Ovary (tissue), 9 donors: Measurements from ENCODE around the gene TNK1. TPM values are rescaled to one million over a fixed set of nuclear protein-coding genes. Genes with fewer than 3 reads are reported as not detected.

ENCODE experiments used
- DNase-seq, 5 donors: peaks; one replicate each; pipeline ENCODE4 v3.0.0-alpha.2; 2019 to 2020
- H3K27ac ChIP-seq, 2 donors: fragments of 200-600 bp; one replicate each; pipeline versions ENCODE4 v1.5.1 to v1.8.0; 2019 to 2022
- H3K27me3 ChIP-seq: fragments of 200-600 bp; one replicate; pipeline ENCODE4 v1.8.0; 2022
- H3K36me3 ChIP-seq: fragments of 200-600 bp; sonication (generic); one replicate; pipeline ENCODE4 v1.5.1; 2019
- H3K4me1 ChIP-seq: one replicate; pipeline ENCODE4 v1.8.1; 2013; ENCODE audit warnings: mild to moderate bottlenecking, moderate library complexity; ENCODE audit not compliant: insufficient read depth
- H3K4me3 ChIP-seq: fragments of 200-600 bp; sonication (generic); one replicate; pipeline ENCODE4 v1.5.1; 2017
- H3K9me3 ChIP-seq, 2 donors: fragments of 200-600 bp in 1 of 2; sonication (generic) in 1 of 2; one replicate each; pipeline versions ENCODE4 v1.5.1 to v1.8.1; 2013 to 2019; ENCODE audit warnings: mild to moderate bottlenecking in 1 of 2, moderate library complexity in 1 of 2
- CTCF ChIP-seq, 3 donors: fragments of 450-650 bp in 2 of 3; fragments of 200-600 bp in 1 of 3; IDR thresholded peaks; one replicate each; pipeline versions ENCODE4 v1.5.1 to v1.8.0; 2016 to 2022; ENCODE audit warnings: antibody characterized with exemption in 3 of 3, mild to moderate bottlenecking in 1 of 3
- EP300 ChIP-seq: sonication (generic); formaldehyde crosslinking; IDR thresholded peaks from one replicate; pipeline ENCODE4 v1.6.1; 2017; ENCODE audit warnings: antibody characterized with exemption
- POLR2A ChIP-seq: fragments of 450-650 bp; IDR thresholded peaks from one replicate; pipeline ENCODE4 v1.6.1; 2017; ENCODE audit warnings: antibody characterized with exemption, mild to moderate bottlenecking, moderate library complexity
- WGBS, 3 donors: extraction: QIAGEN DNeasy Blood & Tissue Kit in 1 of 3; methylation state at CpG; one replicate each; pipeline versions ENCODE4 v1.1.5 to v1.1.7; 2013 to 2017; 5-methylcytosine and 5-hydroxymethylcytosine counted together
- intact Hi-C, 4 donors: fragments of 100-400 bp; cut with DNase I; formaldehyde crosslinking; loops; one replicate each; pipeline versions ENCODE4 v1.11.0 to v1.15.1; 2022 to 2023
- polyA plus RNA-seq, 2 donors: library from polyadenylated mRNA; stranded (reverse); fragments of 200-250 nt in 1 of 2; fragments of 350-450 nt in 1 of 2; fragmentation: Illumina TruSeq in 1 of 2; extraction: RNeasy Lipid Tissue Mini Kit (QIAGEN cat#74804) in 1 of 2; gene quantifications; one replicate each; pipeline ENCODE4 v1.2.3, GENCODE V29; 2013 to 2014
- total RNA-seq, 7 donors: library from RNA; depleted of rRNA in 2 of 7; stranded (reverse); fragments of >200 nt in 2 of 7; fragmentation: NEBNext Ultra II Directional in 3 of 7; extraction: Animal tissue kit (Norgen Biotek cat#: 25700) in 3 of 7; gene quantifications; one replicate each; pipeline versions ENCODE4 v1.1.0 to v1.2.4, GENCODE V29; 2016 to 2023
- donor health status: DM: no; HTN: no; CAD: no; lungs with moderate emphysema.
- donor health status: DM: no; HTN: no; CAD: no.
- donor health status: Bipolar disorder and iron deficiency.
- donor health status: DM: yes; HTN: yes; CAD: no.
- donor health status: DM: no; HTN: no; CAD: no.
- donor health status: DM: yes; HTN: yes; CAD: no.

Gene TNK1
- total and polyA plus RNA-seq, 9 donors = 0.85 to 8.3 (median 5.7) TPM

DNA sequence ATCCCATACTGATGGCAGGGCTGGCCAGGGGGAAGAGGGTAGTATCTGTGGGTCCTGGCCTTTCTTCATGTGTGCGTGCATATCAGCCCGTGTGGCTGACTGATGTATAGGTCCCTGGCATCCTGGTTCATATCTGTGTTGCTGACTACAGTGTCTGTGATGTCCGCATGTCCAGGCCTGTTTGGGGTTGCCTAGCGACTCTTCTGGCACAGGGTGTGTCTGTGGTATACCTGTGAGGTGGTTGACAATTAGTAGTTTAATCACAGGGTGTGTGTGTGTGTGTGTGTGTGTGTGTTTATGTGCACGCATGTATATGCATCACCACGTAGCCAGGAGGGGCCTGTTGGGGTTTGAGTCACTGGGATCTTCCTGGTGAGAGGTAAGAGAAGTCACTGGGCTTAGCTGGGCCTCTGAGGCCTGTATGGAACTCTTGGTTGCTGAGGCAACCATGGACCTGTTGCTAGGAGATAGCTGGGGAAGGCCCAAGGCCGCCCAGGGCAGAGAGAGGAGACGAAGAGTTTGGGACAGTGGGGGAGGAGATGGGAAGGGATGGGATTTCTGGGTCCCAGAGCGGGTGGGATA lies 26.5 kb upstream of the TNK1 start:
- Histone ChIP-seq H3K4me3 (no peak overlapping the region), H3K27ac (no peak overlapping the region), H3K36me3 (no peaks in the 10 kb centered on the region), H3K27me3 (no peaks in the 10 kb centered on the region), H3K9me3 (no peaks in the 10 kb centered on the region), H3K4me1 (peaks cover 11% of the 10 kb centered on the region)
- TF ChIP-seq POLR2A = no peak
- TF ChIP-seq CTCF (IDR thresholded peaks at IDR 0.05) = no peak
- no peak for TF ChIP-seq EP300
- DNase-seq = peak in 2 of 5 donors; percentile 33 to 41
- intact Hi-C loops = loop anchor here in 3 of 4 donors (2.0 to 10.0 kb wide), 5 partner anchors 80 to 210 kb away; partner anchors contain the start of genes TMEM102 (in 3 of the 3), FGF11 (in 2 of the 3), SENP3 (in 2 of the 3) and TNFSF13 (in 1 of the 3)
- WGBS, 3 donors = 60 to 68% (median 64%) methylated on average over 9 of the region's 9 CpGs

- Histone ChIP-seq H3K9me3 (no peaks in the 10 kb centered on the region), H3K27me3 (no peaks in the 10 kb centered on the region), H3K4me3 (no peak within 1 kb of the TSS), H3K4me1 (peaks cover 10% of the 10 kb centered on the region), H3K27ac (no peak within 1 kb of the TSS), H3K36me3 (no peaks in the 10 kb centered on the region)
- 63 to 67% (median 67%) methylated on average over 10 of the region's 10 CpGs for WGBS, 3 donors
- no peak for TF ChIP-seq POLR2A
- no peak for TF ChIP-seq CTCF (IDR thresholded peaks at IDR 0.05)
- TF ChIP-seq EP300 = no peak
- DNase-seq = peak in 4 of 5 donors; percentile 35 to 62 (median 52)
- intact Hi-C loops = loop anchor here in 3 of 4 donors (2.0 to 10.0 kb wide), 4 partner anchors 80 to 210 kb away; partner anchors contain the start of genes TMEM102 (in 3 of the 3), FGF11 (in 2 of the 3), SENP3 (in 1 of the 3) and TNFSF13 (in 1 of the 3)
Measured at GRCh38 chr17:7355053-7355452, 25.8 kb upstream of the TNK1 start, which contains the start of gene TMEM95. TMEM95 (plus strand) TSS chr17:7355156; CDS start chr17:7355205, 49 bp downstream.

DNA sequence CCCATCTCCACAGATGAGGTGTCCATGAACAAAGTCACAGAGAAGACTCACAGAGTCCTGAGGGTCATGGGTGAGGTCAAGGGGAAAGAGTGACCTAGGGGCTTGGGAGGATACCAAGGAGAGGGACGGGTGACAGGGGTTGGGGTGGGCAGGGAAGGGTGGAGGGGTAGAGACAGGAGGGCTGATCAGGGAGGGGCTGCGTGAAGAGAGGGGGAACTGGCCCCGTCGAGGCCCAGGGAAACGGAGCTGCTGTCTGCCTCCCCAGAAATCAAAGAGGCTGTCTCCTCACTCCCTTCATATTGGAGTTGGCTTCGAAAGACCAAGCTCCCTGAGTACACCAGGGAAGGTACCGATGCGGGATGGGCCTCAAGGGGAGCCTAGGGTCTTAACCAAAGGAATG lies 25.3 kb upstream of the TNK1 start:
- 71 to 77% (median 77%) methylated on average over 8 of the region's 8 CpGs for WGBS, 3 donors
- Histone ChIP-seq H3K4me3 (no peak overlapping the region), H3K4me1 (peaks cover 10% of the 10 kb centered on the region), H3K27ac (no peak overlapping the region), H3K27me3 (no peaks in the 10 kb centered on the region), H3K9me3 (no peaks in the 10 kb centered on the region), H3K36me3 (no peaks in the 10 kb centered on the region)
- intact Hi-C loops = loop anchor here in 3 of 4 donors (2.0 to 10.0 kb wide), 4 partner anchors 79 to 209 kb away; partner anchors contain the start of genes TMEM102 (in 3 of the 3), FGF11 (in 2 of the 3), SENP3 (in 1 of the 3) and TNFSF13 (in 1 of the 3)
- TF ChIP-seq CTCF (IDR thresholded peaks at IDR 0.05) (no peak), POLR2A (no peak), EP300 (no peak)
- DNase-seq = no peak

DNA sequence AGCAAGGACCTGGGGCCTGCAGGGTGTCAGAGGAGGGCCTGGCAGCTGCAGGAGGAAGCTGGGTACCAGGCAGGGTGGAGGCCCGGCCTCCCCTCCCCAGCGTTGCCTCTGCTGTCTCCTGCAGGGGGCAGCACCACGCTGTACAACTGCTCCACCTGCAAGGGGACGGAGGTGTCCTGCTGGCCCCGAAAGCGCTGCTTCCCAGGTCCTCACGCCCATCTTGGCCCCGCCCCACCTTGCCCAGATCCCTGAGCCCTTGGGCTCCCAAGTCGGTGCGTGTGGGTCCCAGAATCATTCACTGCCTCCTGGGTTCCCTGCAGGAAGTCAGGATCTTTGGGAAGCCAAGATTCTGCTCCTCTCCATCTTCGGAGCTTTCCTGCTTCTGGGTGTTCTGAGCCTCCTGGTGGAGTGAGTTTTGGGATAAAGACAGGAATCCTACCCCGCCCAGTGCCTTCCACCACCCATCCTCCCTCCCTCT lies 24.8 kb upstream of the TNK1 start:
- no peaks in the 10 kb centered on the region for H3K9me3 ChIP-seq
- no peak overlapping the region for H3K27ac ChIP-seq
- H3K4me3 ChIP-seq = no peak overlapping the region
- TF ChIP-seq EP300 = no peak
- peak; percentile 47 to 74 (median 69) for TF ChIP-seq CTCF (IDR thresholded peaks at IDR 0.05)
- H3K27me3 ChIP-seq = no peaks in the 10 kb centered on the region
- peak; percentile 68 to 82 (median 77) for DNase-seq
- WGBS, 3 donors = 11 to 13% (median 13%) methylated on average over 12 of the region's 12 CpGs
- intact Hi-C loops = loop anchor here in 2 of 4 donors (10.0 kb wide), 3 partner anchors 79 to 209 kb away; partner anchors contain the start of genes FGF11 (in 2 of the 2), TMEM102 (in 2 of the 2), SENP3 (in 1 of the 2) and TNFSF13 (in 1 of the 2)
- H3K4me1 ChIP-seq = peaks cover 10% of the 10 kb centered on the region
- H3K36me3 ChIP-seq = no peaks in the 10 kb centered on the region
